HG02571 (cell line): ENCODE results near the gene KSR1.
"Not testable (repeated sequence)": the region's sequence is repeated elsewhere in the genome, so short reads cannot be mapped to it uniquely, and the experiment has no call there.

Source experiments
- ATAC-seq: cut with Tn5 transposase; IDR thresholded peaks from one replicate; pipeline ENCODE4 v1.9.1; 2021; ENCODE audit warnings: mild to moderate bottlenecking, moderate library complexity; ENCODE audit not compliant: unreplicated experiment

The KSR1 gene

GRCh38 chr17:27491713-27492190 is 35.5 kb downstream of the KSR1 start:
- ATAC-seq, result no peak

- ATAC-seq, result no peak
Measured at GRCh38 chr17:27492470-27492869, 36.2 kb downstream of the KSR1 start.

- no peak for ATAC-seq
Measured at GRCh38 chr17:27493088-27493487, 36.8 kb downstream of the KSR1 start.

- no peak for ATAC-seq
Measured at GRCh38 chr17:27494192-27495091, 38.2 kb downstream of the KSR1 start.

GRCh38 chr17:27495460-27495859 is 39.2 kb downstream of the KSR1 start:
- no peak for ATAC-seq

GRCh38 chr17:27496005-27496404 is 39.8 kb downstream of the KSR1 start:
- ATAC-seq, result no peak

- no peak for ATAC-seq
Measured at GRCh38 chr17:27496437-27496943, 40.2 kb downstream of the KSR1 start.

- ATAC-seq, result no peak
Measured at GRCh38 chr17:27496971-27497370, 40.7 kb downstream of the KSR1 start.

- no peak for ATAC-seq
Measured at GRCh38 chr17:27497696-27498095, 41.4 kb downstream of the KSR1 start.

- no peak for ATAC-seq
Measured at GRCh38 chr17:27498615-27499309, 42.5 kb downstream of the KSR1 start.

GRCh38 chr17:27499451-27500265 is 43.4 kb downstream of the KSR1 start:
- no peak for ATAC-seq

- ATAC-seq, result not testable (repeated sequence)
Measured at GRCh38 chr17:27501338-27501737, 45.1 kb downstream of the KSR1 start.

GRCh38 chr17:27502526-27503324 is 46.5 kb downstream of the KSR1 start:
- no peak for ATAC-seq

- no peak for ATAC-seq
Measured at GRCh38 chr17:27503611-27504010, 47.4 kb downstream of the KSR1 start.

- ATAC-seq, result no peak
Measured at GRCh38 chr17:27504188-27504995, 48.1 kb downstream of the KSR1 start.

GRCh38 chr17:27506348-27507218 is 50.3 kb downstream of the KSR1 start:
- peak; percentile 61 for ATAC-seq

- ATAC-seq, result no peak
Measured at GRCh38 chr17:27511168-27511883, 55.1 kb downstream of the KSR1 start.

- ATAC-seq, result no peak
Measured at GRCh38 chr17:27512031-27512430, 55.8 kb downstream of the KSR1 start.
